Keratinocyte (primary cell): ENCODE measurements around the gene PAX5. TPM values are rescaled to one million over a fixed set of nuclear protein-coding genes. Genes with fewer than 3 reads are reported as not detected.
A peak's percentile ranks its signal among the peaks of the same experiment; 100 is the strongest.

Source experiments
- DNase-seq: peaks from one replicate; pipeline ENCODE4 v3.0.0-alpha.2; 2011; ENCODE audit warnings: low read depth, missing footprints, low spot score
- FAIRE-seq: peaks from 2 replicates; lab custom pipeline; 2011; peaks lifted over from hg19 to GRCh38; lab: Jason Lieb, UNC
- H2AFZ ChIP-seq: 2 replicates; pipeline ENCODE4 v1.6.0; 2012; ENCODE audit warnings: low read length, control low read depth, inconsistent platforms; ENCODE audit not compliant: control insufficient read depth
- H3K27ac ChIP-seq: 2 replicates; pipeline ENCODE4 v1.5.1; 2011; ENCODE audit warnings: low read length; ENCODE audit not compliant: control insufficient read depth, insufficient read depth
- H3K27me3 ChIP-seq: 3 replicates; pipeline ENCODE4 v1.6.0; 2011; ENCODE audit warnings: low read length; ENCODE audit not compliant: control insufficient read depth, insufficient read depth; ENCODE audit errors: extremely low read depth
- H3K36me3 ChIP-seq, 2 experiments: 2 replicates in 1 of 2; 3 replicates in 1 of 2; pipeline ENCODE4 v1.5.1; 2011; ENCODE audit warnings: low read length in 2 of 2, mild to moderate bottlenecking in 1 of 2; ENCODE audit not compliant: control insufficient read depth in 2 of 2, insufficient read depth in 2 of 2; ENCODE audit errors: extremely low read depth in 1 of 2
- H3K4me1 ChIP-seq: 3 replicates; pipeline ENCODE4 v1.5.1; 2011; ENCODE audit warnings: low read length; ENCODE audit not compliant: control insufficient read depth, insufficient read depth; ENCODE audit errors: extremely low read depth
- H3K4me2 ChIP-seq: 3 replicates; pipeline ENCODE4 v1.6.0; 2011; ENCODE audit warnings: low read depth, low read length; ENCODE audit not compliant: control insufficient read depth, insufficient read depth; ENCODE audit errors: extremely low read depth
- H3K4me3 ChIP-seq, 3 experiments: fragments of 200-600 bp in 1 of 3; sonication (generic) in 1 of 3; 2 replicates in 2 of 3; 3 replicates in 1 of 3; pipeline ENCODE4 v1.5.1; 2011 to 2016; ENCODE audit warnings: low read length in 3 of 3, mild to moderate bottlenecking in 3 of 3, control low read depth in 2 of 3, inconsistent platforms in 1 of 3, low read depth in 1 of 3, mixed read lengths in 1 of 3, mixed run types in 1 of 3, moderate library complexity in 1 of 3; ENCODE audit not compliant: control insufficient read depth in 2 of 3, insufficient read depth in 2 of 3; ENCODE audit errors: extremely low read depth in 1 of 3
- H3K79me2 ChIP-seq: 2 replicates; pipeline ENCODE4 v1.6.0; 2012; ENCODE audit warnings: low read length; ENCODE audit not compliant: control insufficient read depth, insufficient read depth
- H3K9ac ChIP-seq: 3 replicates; pipeline ENCODE4 v1.6.0; 2011; ENCODE audit warnings: low read length; ENCODE audit not compliant: control insufficient read depth, insufficient read depth; ENCODE audit errors: extremely low read depth
- H3K9me1 ChIP-seq: 3 replicates; pipeline ENCODE4 v1.6.0; 2011; ENCODE audit warnings: low read length; ENCODE audit not compliant: control insufficient read depth, insufficient read depth; ENCODE audit errors: extremely low read depth
- H3K9me3 ChIP-seq: 2 replicates; pipeline ENCODE4 v1.5.1; 2012; ENCODE audit warnings: low read depth, low read length; ENCODE audit not compliant: control insufficient read depth
- H4K20me1 ChIP-seq: 3 replicates; pipeline ENCODE4 v1.6.0; 2011; ENCODE audit warnings: low read length; ENCODE audit not compliant: control insufficient read depth, insufficient read depth; ENCODE audit errors: extremely low read depth
- EZH2 ChIP-seq: IDR thresholded peaks from one replicate; pipeline ENCODE4 v1.6.1; 2012; ENCODE audit warnings: inconsistent platforms, mild to moderate bottlenecking, low read length, moderate library complexity
- dilution Hi-C: fragments of 300-500 bp; cut with MboI; formaldehyde crosslinking; loops from one replicate; pipeline ENCODE4 v1.7.0; 2020; ENCODE audit warnings: low sequenced_read_pairs; ENCODE audit not compliant: extremely low pct_ligation_motif_present
- polyA plus RNA-seq, 5 experiments: library from polyadenylated mRNA; depleted of rRNA in 3 of 5; stranded (reverse) in 3 of 5; stranded (forward) in 1 of 5; unstranded in 1 of 5; fragments of >200 nt; gene quantifications; 1 replicate in 1 of 5; 2 replicates in 3 of 5; 3 replicates in 1 of 5; pipeline versions ENCODE4 v1.2.1 to v1.2.3, GENCODE V29; 2011 to 2012; ENCODE audit warnings: missing spikeins in 2 of 5, low read depth in 1 of 5, low replicate concordance in 1 of 5
- TF ChIP-seq, protein P1 (sequence below), 3 experiments: IDR thresholded peaks in 1 of 3; conservative IDR thresholded peaks in 1 of 3; optimal IDR thresholded peaks in 1 of 3; 2 replicates in 2 of 3; 3 replicates in 1 of 3; pipeline versions ENCODE3 to v1.5.1; 2011; ENCODE audit warnings: low read length in 3 of 3, mild to moderate bottlenecking in 3 of 3, moderate library complexity in 2 of 3, control low read depth in 1 of 3, inconsistent platforms in 1 of 3; ENCODE audit not compliant: insufficient read depth in 2 of 3; ENCODE audit errors: extremely low read depth in 1 of 3

Gene PAX5
- polyA plus RNA-seq, 1 donor (not counting 4 experiments of a cell fraction or from before 2014, with no cell fraction given) = not detected

DNA sequence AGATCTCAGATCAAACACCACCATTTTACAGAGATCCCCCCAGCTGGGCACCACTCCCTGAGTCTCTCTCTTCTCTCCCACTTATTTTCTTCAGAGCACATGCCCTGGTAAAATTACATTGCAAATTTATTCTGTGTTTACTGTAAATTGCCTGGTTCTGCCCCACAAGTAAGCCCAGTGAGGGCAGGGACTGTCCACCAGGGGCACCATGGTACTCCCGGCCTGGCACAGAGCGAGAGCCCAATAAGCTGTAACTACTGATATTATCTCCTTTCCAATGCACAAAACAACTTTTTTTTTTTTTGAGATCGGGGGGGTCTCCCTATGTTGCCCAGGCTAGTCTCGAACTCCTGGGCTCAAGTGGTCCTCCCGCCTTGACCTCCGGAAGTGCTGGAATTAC is 123.0 kb downstream of the PAX5 start:
- Histone ChIP-seq H3K4me3 (no peak overlapping the region), H3K4me2 (no peak overlapping the region), H3K79me2 (no peaks in the 10 kb centered on the region), H3K36me3 (no peaks in the 10 kb centered on the region), H3K9me3 (no peaks in the 10 kb centered on the region), H4K20me1 (no peaks in the 10 kb centered on the region), H3K4me1 (no peaks in the 10 kb centered on the region), H3K9ac (no peak overlapping the region), H3K27me3 (peaks cover 67% of the 10 kb centered on the region), H3K27ac (no peak overlapping the region), H3K9me1 (no peaks in the 10 kb centered on the region), H2AFZ (no peak overlapping the region)
- no peak for FAIRE-seq
- no peak for TF ChIP-seq EZH2
- TF ChIP-seq, protein P1, sequence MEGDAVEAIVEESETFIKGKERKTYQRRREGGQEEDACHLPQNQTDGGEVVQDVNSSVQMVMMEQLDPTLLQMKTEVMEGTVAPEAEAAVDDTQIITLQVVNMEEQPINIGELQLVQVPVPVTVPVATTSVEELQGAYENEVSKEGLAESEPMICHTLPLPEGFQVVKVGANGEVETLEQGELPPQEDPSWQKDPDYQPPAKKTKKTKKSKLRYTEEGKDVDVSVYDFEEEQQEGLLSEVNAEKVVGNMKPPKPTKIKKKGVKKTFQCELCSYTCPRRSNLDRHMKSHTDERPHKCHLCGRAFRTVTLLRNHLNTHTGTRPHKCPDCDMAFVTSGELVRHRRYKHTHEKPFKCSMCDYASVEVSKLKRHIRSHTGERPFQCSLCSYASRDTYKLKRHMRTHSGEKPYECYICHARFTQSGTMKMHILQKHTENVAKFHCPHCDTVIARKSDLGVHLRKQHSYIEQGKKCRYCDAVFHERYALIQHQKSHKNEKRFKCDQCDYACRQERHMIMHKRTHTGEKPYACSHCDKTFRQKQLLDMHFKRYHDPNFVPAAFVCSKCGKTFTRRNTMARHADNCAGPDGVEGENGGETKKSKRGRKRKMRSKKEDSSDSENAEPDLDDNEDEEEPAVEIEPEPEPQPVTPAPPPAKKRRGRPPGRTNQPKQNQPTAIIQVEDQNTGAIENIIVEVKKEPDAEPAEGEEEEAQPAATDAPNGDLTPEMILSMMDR (optimal IDR thresholded peaks at IDR 0.05 in 1 of 3, IDR thresholded peaks at IDR 0.05 in 1 of 3, conservative IDR thresholded peaks at IDR 0.05 in 1 of 3; ENCODE audit: extremely low read depth in 1 of 3, insufficient read depth in 2 of 3, low read length in 3 of 3) = peak in 2 of 3 experiments; percentile 14 to 26
- no peak for DNase-seq
- dilution Hi-C loops = no loop called here

- Histone ChIP-seq H3K27ac (no peak overlapping the region), H4K20me1 (no peaks in the 10 kb centered on the region), H3K4me3 (no peak overlapping the region), H3K36me3 (no peaks in the 10 kb centered on the region), H3K9me1 (no peaks in the 10 kb centered on the region), H3K9me3 (no peaks in the 10 kb centered on the region), H3K79me2 (no peaks in the 10 kb centered on the region), H3K4me1 (peaks cover 9% of the 10 kb centered on the region), H3K27me3 (peaks cover 73% of the 10 kb centered on the region), H3K4me2 (no peak overlapping the region), H2AFZ (no peak overlapping the region), H3K9ac (no peak overlapping the region)
- DNase-seq = no peak
- no peak for FAIRE-seq
- TF ChIP-seq EZH2 = no peak
- TF ChIP-seq, protein P1 (optimal IDR thresholded peaks at IDR 0.05 in 1 of 3, IDR thresholded peaks at IDR 0.05 in 1 of 3, conservative IDR thresholded peaks at IDR 0.05 in 1 of 3; ENCODE audit: extremely low read depth in 1 of 3, insufficient read depth in 2 of 3, low read length in 3 of 3) = no peak
- dilution Hi-C loops = no loop called here
These were observed 127.6 kb downstream of the PAX5 start for GRCh38 chr9:36906492-36906891.
